Gastrocnemius medialis (tissue), 4 donors: Measurements from ENCODE around the gene TECTA. TPM values are rescaled to one million over a fixed set of nuclear protein-coding genes. Genes with fewer than 3 reads are reported as not detected.

Source experiments
- ATAC-seq, 2 donors: fragments of 150-250 bp; one replicate each; pipeline ENCODE4 v1.9.1; 2016
- DNase-seq, 2 donors: peaks; one replicate each; pipeline ENCODE4 v3.0.0-alpha.2; 2019
- H3K27ac ChIP-seq, 4 donors: fragments of 200-600 bp; sonication (generic); 1 replicate in 1 of 4; 2 replicates in 3 of 4; pipeline ENCODE4 v1.5.1; 2016 to 2018; ENCODE audit warnings: mild to moderate bottlenecking in 2 of 4, moderate library complexity in 1 of 4
- H3K27me3 ChIP-seq, 3 donors: fragments of 200-600 bp; sonication (generic) in 2 of 3; 1 replicate in 1 of 3; 2 replicates in 2 of 3; pipeline versions ENCODE4 v1.5.1 to v1.6.0; 2016 to 2019; ENCODE audit warnings: mild to moderate bottlenecking in 1 of 3, moderate library complexity in 1 of 3
- H3K36me3 ChIP-seq, 2 donors: fragments of 200-600 bp; sonication (generic) in 1 of 2; one replicate each; pipeline ENCODE4 v1.5.1; 2017 to 2018
- H3K4me1 ChIP-seq, 2 donors: fragments of 200-600 bp; sonication (generic) in 1 of 2; one replicate each; pipeline ENCODE4 v1.5.1; 2016 to 2017; ENCODE audit warnings: mild to moderate bottlenecking in 2 of 2
- H3K4me3 ChIP-seq, 4 donors: fragments of 200-600 bp; sonication (generic) in 3 of 4; 1 replicate in 1 of 4; 2 replicates in 3 of 4; pipeline ENCODE4 v1.5.1; 2016 to 2019; ENCODE audit warnings: mild to moderate bottlenecking in 2 of 4
- H3K9me3 ChIP-seq, 3 donors: fragments of 200-600 bp; sonication (generic) in 2 of 3; 1 replicate in 1 of 3; 2 replicates in 2 of 3; pipeline ENCODE4 v1.5.1; 2016 to 2019
- POLR2A ChIP-seq, 2 donors: fragments of 450-650 bp; IDR thresholded peaks; one replicate each; pipeline ENCODE4 v1.6.1; 2017; ENCODE audit warnings: antibody characterized with exemption in 2 of 2, mild to moderate bottlenecking in 2 of 2, moderate library complexity in 2 of 2
- in situ Hi-C, 4 donors: fragments of 200-750 bp; cut with MboI; loops; one replicate each; pipeline versions ENCODE4 v1.15.0 to v1.8.0; 2017; ENCODE audit warnings: low sequenced_read_pairs in 4 of 4
- intact Hi-C: fragments of 100-400 bp; cut with DNase I; formaldehyde crosslinking; loops from one replicate; pipeline ENCODE4 v1.15.1; 2023; ENCODE audit warnings: low total_unique reads
- total RNA-seq, 4 donors: library from RNA; depleted of rRNA; stranded (reverse); fragments of >200 nt; gene quantifications; one replicate each; pipeline versions ENCODE4 v1.1.0 to v1.2.3, GENCODE V29; 2016
- TF ChIP-seq, protein P1 (sequence below), 5 experiments: fragments of 450-650 bp in 3 of 5; fragments of 200-600 bp in 2 of 5; sonication (generic) in 2 of 5; IDR thresholded peaks in 4 of 5; conservative IDR thresholded peaks in 1 of 5; 1 replicate in 4 of 5; 2 replicates in 1 of 5; pipeline ENCODE4 v1.5.1; 2016 to 2019; ENCODE audit warnings: antibody characterized with exemption in 5 of 5, mild to moderate bottlenecking in 3 of 5, moderate library complexity in 3 of 5

TECTA gene
- total RNA-seq, 4 donors from 2014 or later, result 0.17 to 1.6 (median 0.45) TPM

DNA sequence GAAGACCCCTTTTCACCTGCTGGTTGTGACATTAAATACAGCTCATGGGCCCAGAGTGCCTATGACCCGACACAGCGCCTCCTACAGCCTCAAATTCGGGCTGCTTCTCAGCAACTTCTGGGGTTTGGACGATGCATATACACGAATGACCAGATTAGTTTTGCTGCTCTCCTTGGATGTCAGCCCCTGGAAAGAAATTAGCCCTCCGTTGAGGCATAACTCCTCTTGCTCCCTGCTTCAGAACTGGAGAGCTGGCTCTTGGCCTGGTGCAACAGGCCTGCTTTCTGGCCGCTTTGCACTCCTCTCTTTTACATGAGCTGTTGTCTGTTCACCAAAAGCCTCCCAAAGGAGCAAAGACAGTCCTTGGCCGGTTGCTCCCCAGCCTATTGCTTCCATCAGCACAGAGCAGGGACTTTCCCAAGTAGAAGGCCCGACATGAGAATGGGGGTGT is 3.3 kb downstream of the TECTA start:
- intact Hi-C loops (no loop called here), in situ Hi-C loops (loop anchor here in 2 of 4 donors (25.0 kb wide), 1 partner anchor 592 kb away; the partner anchor contains the start of gene GRIK4 (in 2 of the 2))
- Histone ChIP-seq H3K4me3 (no peak overlapping the region), H3K36me3 (no peaks in the 10 kb centered on the region), H3K27ac (peak overlapping the region in 2 of 4 donors; percentile 25 to 41), H3K9me3 (no peaks in the 10 kb centered on the region), H3K4me1 (peaks cover 14 to 16% of the 10 kb centered on the region in 2 donors), H3K27me3 (no peaks in the 10 kb centered on the region)
- ATAC-seq, result no peak
- TF ChIP-seq, protein P1, sequence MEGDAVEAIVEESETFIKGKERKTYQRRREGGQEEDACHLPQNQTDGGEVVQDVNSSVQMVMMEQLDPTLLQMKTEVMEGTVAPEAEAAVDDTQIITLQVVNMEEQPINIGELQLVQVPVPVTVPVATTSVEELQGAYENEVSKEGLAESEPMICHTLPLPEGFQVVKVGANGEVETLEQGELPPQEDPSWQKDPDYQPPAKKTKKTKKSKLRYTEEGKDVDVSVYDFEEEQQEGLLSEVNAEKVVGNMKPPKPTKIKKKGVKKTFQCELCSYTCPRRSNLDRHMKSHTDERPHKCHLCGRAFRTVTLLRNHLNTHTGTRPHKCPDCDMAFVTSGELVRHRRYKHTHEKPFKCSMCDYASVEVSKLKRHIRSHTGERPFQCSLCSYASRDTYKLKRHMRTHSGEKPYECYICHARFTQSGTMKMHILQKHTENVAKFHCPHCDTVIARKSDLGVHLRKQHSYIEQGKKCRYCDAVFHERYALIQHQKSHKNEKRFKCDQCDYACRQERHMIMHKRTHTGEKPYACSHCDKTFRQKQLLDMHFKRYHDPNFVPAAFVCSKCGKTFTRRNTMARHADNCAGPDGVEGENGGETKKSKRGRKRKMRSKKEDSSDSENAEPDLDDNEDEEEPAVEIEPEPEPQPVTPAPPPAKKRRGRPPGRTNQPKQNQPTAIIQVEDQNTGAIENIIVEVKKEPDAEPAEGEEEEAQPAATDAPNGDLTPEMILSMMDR (IDR thresholded peaks at IDR 0.05 in 4 of 5, conservative IDR thresholded peaks at IDR 0.05 in 1 of 5), result no peak
- no peak for TF ChIP-seq POLR2A (IDR thresholded peaks at IDR 0.05)
- peak; percentile 6 to 25 for DNase-seq

DNA sequence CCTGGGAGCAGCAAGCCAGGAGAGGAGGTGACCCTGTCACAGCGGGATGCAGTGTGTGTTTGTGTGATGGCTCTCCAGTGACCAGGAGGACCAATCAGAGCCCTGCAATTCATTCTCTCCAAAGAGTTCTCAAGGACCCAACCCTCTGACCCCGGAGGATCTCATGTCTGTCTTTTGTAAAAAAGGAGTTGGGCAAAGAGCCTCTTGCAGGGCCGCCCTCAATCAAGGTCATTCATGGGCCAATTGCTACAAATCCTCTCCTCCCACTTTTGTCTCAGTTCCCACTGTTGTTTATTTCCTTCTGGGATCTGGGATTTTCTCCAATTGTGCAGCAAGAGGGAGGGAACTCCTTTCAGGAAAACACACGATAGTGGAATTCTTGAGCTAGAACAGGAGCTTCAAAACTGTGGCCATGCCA is 4.0 kb downstream of the TECTA start:
- no peaks in the 10 kb centered on the region for H3K9me3 ChIP-seq
- intact Hi-C loops, result no loop called here
- DNase-seq (peak; percentile 14 to 45), ATAC-seq (peak; percentile 74 to 75)
- in situ Hi-C loops, result loop anchor here in 2 of 4 donors (25.0 kb wide), 1 partner anchor 593 kb away; the partner anchor contains the start of gene GRIK4 (in 2 of the 2)
- no peak overlapping the region for H3K4me3 ChIP-seq
- H3K27me3 ChIP-seq, result no peaks in the 10 kb centered on the region
- H3K36me3 ChIP-seq, result no peaks in the 10 kb centered on the region
- H3K4me1 ChIP-seq, result peaks cover 14 to 16% of the 10 kb centered on the region in 2 donors
- peak overlapping the region in 1 of 4 donors; percentile 41 for H3K27ac ChIP-seq
- TF ChIP-seq POLR2A (IDR thresholded peaks at IDR 0.05), result no peak
- TF ChIP-seq, protein P1 (IDR thresholded peaks at IDR 0.05 in 4 of 5, conservative IDR thresholded peaks at IDR 0.05 in 1 of 5), result no peak

DNA sequence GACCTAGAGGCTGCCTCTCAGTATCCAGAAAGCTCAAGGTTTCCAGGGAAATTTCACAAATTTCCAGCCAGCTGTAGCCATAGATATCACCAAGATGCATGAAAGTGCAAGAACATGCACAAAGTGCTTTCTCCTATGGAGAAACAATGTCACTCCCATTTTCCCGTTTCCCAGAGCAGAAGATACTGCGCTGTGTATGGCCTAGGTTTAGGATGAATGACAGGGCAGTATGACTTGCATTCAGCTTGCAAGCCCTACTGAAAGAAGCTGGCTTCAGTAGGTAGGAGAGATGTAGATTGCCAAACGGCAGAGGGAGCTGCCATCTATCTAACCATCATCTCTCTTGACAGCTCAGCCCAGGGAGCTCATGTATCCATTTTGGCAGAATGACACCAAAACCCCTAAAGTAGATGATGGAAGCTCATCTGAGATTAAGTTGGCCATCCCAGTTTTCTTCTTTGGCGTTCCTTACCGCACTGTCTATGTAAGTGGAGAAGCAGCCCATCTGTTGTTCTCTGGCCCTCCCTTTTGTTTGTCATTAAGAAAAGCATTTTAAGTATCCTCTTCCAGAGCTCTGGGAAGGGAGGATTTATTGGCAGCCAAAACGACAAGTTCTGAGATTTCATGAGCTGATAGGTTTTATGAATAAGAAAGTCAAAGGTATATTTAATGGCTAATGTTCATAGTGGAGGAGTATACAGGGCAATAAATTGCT is 4.6 kb downstream of the TECTA start:
- no peak for TF ChIP-seq POLR2A (IDR thresholded peaks at IDR 0.05)
- TF ChIP-seq, protein P1 (IDR thresholded peaks at IDR 0.05 in 4 of 5, conservative IDR thresholded peaks at IDR 0.05 in 1 of 5), result no peak
- no peaks in the 10 kb centered on the region for H3K27me3 ChIP-seq
- intact Hi-C loops (no loop called here), in situ Hi-C loops (loop anchor here in 2 of 4 donors (25.0 kb wide), 1 partner anchor 593 kb away; the partner anchor contains the start of gene GRIK4 (in 2 of the 2))
- peaks cover 14 to 16% of the 10 kb centered on the region in 2 donors for H3K4me1 ChIP-seq
- H3K9me3 ChIP-seq, result no peaks in the 10 kb centered on the region
- DNase-seq (no peak), ATAC-seq (no peak)
- H3K36me3 ChIP-seq, result no peaks in the 10 kb centered on the region
- H3K4me3 ChIP-seq, result no peak overlapping the region
- H3K27ac ChIP-seq, result no peak overlapping the region

DNA sequence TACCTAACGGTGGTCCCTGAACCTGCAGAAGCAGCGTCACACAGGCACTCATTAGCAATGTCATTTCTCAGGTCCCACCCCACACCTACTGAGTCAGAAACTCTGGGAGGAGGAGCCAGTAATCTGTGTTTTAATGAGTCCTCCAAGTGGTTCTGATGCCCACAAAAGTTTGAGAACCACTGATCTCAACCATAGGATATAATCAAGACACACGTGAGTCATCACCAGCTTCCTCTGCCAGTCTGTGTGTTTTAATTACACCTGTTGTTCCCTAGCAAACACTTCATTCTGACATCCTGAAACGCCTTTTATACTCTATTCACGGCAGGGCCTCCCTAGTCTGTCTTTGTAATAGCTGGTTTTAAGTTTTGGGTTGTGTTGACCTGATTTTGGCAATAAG is 5.8 kb downstream of the TECTA start:
- TF ChIP-seq POLR2A (IDR thresholded peaks at IDR 0.05), result no peak
- TF ChIP-seq, protein P1 (IDR thresholded peaks at IDR 0.05 in 4 of 5, conservative IDR thresholded peaks at IDR 0.05 in 1 of 5), result no peak
- intact Hi-C loops (no loop called here), in situ Hi-C loops (loop anchor here in 2 of 4 donors (25.0 kb wide), 1 partner anchor 595 kb away; the partner anchor contains the start of gene GRIK4 (in 2 of the 2))
- no peaks in the 10 kb centered on the region for H3K36me3 ChIP-seq
- ATAC-seq (no peak), DNase-seq (no peak)
- H3K9me3 ChIP-seq, result no peaks in the 10 kb centered on the region
- no peak overlapping the region for H3K27ac ChIP-seq
- no peak overlapping the region for H3K4me3 ChIP-seq
- no peaks in the 10 kb centered on the region for H3K27me3 ChIP-seq
- H3K4me1 ChIP-seq, result peaks cover 14 to 19% of the 10 kb centered on the region in 2 donors
